ENCODE results near the gene FOXJ1.
"Not testable (repeated sequence)": the region's sequence is repeated elsewhere in the genome, so short reads cannot be mapped to it uniquely, and the experiment has no call there.

Gene FOXJ1, protein sequence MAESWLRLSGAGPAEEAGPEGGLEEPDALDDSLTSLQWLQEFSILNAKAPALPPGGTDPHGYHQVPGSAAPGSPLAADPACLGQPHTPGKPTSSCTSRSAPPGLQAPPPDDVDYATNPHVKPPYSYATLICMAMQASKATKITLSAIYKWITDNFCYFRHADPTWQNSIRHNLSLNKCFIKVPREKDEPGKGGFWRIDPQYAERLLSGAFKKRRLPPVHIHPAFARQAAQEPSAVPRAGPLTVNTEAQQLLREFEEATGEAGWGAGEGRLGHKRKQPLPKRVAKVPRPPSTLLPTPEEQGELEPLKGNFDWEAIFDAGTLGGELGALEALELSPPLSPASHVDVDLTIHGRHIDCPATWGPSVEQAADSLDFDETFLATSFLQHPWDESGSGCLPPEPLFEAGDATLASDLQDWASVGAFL

DNA sequence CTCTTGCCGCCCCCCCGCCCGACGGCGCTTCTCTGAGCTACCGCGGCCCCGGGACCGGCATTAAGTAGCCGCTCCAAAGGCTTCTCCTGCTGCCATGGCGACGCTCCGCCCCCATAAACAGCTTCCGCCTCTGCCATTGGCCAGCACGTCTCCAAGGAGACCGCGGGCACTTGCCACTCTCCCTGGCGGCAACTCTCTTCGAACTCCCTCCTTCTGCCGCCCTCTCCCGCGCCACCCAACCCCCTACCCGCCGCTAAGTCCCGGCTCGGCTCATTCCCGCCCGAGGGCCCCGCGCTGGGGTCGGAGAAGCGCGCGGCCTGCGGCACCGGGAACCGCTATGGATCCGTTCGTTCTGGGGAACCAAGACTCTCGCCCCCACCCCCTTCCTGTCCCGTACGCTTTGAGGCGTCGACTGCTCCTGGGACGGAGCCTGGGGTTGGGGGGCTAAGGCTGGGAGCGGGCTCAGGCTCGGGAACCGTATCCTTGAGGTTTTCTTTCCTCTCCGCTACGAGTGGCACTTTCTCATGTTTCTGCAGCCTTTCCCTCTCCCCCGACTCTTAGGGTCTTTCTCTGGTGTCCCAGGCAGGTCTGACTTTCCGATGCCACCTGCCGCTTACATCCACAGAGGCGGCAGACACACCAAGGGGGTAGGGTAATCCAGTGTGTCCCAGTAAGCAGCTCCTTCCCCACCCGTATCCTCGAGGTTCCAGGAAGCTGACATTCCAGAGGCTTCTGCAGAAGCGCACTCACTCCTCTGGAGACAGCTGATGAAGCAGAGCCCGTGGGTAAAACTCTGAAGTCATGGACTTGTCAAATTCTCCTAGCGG, at the start of gene FOXJ1:
FOXJ1 (minus strand) TSS at position 34 of the 827 bp plus-strand sequence. CDS start 850 bp downstream, outside the sequence.
- DNase-seq (ENCODE audit: low read depth), result peak; percentile 80

DNA sequence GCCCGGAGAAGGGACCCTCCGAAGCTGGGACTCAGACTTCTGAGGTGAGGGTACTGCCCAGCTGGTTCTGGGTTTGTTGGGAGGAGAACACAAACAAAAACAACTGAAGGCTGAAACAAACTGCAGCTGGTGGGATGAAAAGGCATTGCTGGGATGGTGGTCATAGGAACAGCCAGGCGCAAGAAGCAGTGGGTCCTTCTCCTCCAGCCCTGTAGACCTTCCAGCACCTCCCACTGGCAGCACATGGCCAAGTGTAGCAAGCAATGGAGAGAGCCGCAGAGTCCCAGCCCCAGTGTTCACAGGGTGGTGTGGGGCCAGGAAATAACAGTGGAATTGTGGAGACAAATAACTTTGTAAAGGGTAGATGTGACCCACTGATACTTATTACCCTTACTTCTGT, 48.7 kb upstream of the FOXJ1 start:
- no peak for DNase-seq (ENCODE audit: low read depth)

DNA sequence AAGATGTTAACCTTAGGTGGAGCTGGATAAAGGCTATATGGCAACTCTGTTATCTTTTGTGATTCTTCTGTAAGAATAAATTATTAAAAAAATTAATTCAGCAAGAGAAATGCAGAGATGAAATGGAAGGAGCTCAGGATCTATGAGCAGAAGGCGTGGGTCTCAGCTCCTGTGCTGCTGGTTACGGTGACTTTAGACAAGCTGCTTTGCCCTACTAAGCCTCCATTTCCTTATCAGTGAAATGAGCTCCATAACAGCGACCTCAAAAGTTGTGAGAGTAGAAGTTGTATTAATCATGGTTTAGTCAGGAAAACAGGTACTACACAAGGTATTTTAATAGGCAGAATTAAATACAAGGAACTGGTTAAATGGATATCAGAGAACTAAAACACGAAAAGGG, 48.2 kb upstream of the FOXJ1 start:
- DNase-seq (ENCODE audit: low read depth), result no peak

DNA sequence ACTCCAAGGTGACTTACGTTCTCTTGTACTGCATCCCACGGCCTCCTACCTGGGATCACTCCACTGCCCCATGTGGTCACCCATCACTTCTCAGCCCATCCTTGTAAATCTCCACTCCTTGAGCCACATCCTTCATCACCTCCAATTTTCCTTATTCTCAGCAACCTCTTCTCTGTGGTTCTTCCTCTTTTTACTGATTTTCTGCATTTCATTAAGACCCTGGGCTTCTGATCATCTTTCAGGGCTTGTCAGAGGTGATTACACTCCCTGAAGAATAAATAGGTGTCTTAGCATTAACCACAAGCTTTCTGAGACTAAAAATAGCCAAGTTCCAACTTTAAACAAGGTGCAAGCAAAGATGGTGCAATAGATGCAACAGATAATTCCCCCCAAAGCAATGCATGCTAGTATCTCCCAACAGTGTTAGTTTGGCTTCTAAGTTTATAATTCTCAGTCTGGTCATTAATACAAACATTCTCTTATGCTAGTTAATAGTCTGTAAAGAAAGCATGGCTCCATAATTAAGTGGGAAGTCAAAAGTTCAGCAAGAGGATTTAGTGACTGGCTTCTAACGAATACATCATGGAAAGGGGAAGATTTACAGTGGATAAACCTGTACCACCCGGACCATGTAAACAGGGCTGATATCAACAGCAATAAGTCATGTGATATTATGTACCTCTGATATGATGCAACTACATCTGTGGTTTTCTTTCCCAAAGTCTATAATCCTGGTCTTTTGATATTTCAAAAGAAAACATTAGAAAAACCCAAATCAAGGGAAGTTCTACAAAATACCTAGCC, 47.4 kb upstream of the FOXJ1 start:
- DNase-seq (ENCODE audit: low read depth), result no peak

DNA sequence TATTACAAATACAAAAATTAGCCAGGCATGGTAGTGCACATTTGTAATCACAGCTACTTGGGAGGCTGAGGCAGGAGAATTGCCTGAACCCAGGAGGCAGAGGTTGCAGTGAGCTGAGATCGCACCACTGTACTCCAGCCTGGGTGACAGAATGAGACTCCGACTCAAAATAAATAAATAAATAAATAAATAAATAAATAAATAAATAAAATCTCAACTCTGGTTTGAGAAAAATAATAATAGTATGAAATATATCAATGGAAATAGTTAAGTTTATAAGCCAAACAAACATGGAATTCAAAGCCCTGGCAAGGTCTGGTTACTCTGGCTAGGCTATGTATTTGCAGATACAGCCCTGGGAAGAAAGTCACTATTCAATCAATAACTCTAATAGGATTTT, 45.7 kb upstream of the FOXJ1 start:
- DNase-seq (ENCODE audit: low read depth), result not testable (repeated sequence)

DNA sequence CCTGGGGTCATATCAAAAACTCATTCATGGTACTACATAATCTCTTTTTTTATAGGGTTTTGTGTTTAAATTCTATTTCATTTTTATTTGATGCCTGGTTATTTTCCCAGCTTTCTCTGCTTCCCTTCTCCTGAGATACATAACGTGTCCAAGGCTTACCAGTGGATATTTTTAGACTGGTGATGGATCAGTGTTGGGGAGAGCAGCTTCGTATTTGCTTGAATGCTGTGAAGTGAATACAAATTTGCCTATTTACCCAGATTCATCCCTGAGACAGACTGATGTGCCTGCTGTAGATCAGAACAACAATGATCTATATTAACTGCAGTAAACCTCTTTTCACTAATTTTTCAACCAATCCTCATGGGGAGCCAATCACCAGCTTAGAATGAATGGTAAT, 43.2 kb upstream of the FOXJ1 start:
- DNase-seq (ENCODE audit: low read depth), result no peak

DNA sequence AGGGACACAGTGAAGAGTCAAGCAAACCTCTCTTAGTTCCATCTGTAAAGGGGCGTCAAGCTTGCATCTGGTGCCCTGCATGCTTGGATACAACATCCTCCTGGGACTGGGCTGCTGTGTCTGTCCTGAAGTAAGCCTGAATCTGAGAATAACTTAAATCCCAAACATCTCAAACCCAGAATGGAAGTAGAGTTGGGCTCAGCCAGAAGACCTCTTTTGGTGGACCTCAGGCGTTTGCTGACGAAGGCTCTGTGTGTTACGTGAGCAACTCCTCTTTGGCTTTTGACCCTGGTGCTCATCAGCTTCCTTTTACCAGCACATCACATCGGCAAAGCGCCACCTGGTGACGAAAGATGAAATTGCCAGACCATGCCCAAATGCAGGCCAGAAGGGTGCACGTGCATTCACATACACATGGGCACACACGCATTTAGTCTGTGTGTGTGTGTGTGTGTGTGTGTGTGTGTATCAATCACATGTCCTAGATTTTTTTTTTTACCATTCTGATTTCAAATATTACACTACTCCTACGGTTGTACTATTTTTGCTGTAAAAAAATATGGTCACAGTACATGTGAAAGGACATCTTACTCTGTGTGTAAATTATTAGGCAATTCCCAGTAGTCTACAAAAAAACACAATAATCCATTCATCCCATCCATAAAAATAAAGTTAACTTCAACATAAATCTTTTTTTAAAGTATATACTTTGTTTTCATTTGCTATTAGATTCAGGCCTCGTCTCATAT, 41.1 kb upstream of the FOXJ1 start:
- peak; percentile 93 for DNase-seq (ENCODE audit: low read depth)

DNA sequence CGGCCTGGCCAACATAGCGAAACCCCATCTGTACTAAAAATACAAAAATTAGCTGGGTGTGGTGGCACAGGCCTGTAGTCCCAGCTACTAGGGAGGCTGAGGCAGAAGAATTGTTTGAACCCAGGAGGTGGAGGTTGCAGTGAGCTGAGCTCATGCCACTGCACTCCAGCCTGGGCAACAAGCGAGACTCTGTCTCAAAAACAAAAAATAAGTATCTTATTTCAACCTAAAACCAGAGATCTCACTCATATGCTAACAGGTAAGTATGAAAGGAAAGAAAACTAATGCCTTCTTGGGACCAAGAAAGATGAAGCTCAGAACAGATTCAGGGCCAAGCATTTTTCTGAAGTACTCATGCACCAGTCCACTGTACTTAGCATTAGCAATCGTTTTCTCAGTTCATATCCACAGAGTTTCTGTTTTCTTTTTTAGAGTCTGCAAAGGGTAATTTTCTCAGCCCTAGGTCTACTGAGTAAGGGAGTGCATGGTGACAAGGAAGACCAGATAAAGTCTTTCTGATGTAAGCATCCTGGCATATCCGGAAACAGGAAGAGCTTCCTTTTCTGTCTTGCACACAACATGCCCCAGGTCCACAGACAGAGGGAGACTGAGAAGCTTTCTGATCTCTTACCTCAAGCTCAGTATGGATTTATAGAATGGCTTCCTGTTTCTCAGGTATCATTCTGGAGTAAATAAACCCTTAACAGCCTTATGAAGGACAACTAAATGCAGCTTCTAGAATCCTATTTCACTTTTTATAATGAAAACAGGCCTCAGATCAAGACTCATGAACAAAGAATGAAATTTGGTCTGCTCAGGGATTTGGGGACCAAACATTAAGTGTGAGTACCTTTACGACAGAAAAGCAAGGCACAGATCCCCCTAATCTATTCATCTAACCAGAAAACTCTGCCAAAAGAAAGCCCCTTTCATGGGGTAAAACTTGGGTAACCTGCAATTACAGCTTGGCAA, 38.7 kb upstream of the FOXJ1 start:
- DNase-seq (ENCODE audit: low read depth), result peak; percentile 62

DNA sequence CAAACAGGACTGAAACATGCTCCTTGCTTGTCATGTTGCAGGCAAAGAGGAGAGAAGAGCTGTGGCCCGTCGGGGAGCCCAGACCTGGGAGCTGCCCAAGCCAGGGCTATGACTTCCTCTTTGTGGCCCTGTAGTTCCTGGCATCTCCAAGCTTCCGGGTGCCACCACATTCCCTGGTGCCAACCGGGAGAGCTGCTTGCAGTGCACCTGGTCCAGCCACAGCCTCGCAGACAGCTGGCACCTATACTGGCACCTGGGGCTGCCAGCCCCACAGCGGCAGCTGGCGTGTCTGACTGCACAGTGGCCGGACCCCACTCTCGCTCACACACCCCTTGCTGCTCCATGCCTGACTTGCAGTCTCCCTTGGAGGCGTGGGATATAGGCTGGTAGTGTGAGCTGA, 37.1 kb upstream of the FOXJ1 start:
- no peak for DNase-seq (ENCODE audit: low read depth)

DNA sequence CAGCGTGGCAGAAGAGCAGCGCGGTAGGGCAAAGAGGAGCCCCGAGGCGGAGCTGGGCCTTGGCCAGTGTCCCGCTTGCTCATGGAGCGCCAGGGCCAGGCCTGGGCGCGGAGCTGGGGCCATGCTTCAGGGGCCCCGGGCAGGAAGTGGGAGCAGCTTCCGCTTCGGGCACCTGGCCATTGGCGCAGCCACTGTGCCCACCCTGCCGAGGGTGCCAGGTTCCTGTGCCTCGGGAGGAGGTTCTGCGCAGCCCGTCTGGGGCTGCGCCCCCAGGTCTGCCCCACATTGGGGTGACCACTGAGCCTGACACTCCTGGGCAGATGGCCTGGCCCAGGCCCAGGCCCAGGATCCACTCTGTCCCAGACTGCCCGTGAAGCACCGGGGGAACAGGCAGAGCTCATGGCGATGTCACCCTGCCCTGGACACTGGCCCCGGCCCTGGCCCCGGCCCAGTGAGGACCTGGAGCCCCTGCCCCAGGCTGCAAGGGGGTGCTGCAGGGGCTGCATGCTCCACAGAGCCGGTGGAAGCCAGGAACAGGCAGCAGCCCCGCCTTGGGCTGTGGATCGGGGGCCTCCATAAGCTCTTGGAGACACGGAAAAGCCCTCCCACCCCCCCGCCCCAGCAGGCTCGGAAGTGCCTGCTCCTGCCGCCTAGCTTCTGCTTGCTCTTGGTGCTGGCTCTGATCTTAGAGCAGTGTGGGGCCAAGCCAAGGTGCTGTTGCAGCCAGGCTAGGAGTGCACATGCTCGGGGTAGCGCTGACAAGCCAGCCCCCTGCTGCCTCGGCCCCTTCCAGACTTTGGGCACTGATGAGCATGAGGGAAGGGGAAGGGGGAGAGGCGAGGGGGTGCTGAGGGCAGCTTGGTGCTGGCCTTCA, 35.9 kb upstream of the FOXJ1 start:
- no peak for DNase-seq (ENCODE audit: low read depth)

DNA sequence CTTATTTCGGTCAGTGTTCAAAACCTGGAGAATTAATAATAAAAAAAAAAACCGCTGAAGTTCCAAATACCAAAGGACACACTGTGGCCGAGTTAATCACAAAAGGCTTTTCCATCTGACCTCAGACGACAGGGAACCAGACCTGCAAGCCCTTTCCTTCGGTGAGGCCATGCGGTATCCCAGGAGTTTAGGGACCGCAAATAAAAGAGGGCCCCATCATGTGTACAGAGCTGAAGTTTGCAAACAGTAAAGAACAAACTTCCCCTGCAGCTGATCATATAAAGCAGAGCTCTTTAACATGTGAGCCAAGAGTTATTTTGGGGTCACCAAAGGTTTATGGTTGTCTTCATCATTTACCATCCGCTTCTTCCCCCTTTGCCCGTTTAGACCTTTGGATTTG, 33.0 kb upstream of the FOXJ1 start:
- DNase-seq (ENCODE audit: low read depth), result no peak

DNA sequence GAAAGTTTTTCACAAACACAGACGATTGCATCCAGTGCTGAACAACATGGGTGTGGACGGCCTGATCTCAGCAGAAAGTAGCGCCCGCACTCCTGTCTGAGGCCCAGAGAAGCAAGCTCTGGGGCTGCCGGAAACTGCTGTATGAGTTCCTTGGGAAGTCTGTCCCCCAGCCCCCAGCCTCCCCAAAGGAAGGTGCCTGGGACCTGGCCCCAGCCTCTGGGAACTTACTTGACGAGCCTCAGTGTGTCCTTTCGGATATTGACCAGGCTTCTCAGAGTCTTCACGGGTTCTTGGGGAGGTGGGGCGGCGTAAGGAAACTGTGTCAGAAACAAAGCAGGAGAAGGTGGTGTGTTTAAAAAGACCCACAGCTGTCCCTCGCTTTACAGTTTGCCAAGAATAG, 32.4 kb upstream of the FOXJ1 start:
- DNase-seq (ENCODE audit: low read depth), result no peak

DNA sequence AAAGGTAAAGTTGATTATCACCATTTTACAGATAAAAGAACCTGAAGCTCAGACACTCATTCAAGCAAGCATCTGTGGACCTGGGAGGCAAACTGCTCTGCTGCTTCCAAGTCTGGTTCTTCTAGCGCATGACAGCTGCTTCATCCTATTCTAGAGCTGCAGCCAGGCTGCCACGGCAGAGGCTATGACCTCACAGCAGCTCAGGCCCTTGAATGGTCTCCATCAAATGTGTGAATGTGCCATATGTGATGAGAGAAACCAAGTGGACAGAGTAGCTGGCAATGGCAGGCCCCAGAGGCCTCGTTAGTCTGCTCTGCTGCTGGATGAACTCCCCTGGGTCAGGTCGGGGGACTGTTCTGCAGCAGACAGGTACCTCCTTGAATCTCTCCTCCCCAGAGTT, 30.7 kb upstream of the FOXJ1 start:
- DNase-seq (ENCODE audit: low read depth), result no peak

DNA sequence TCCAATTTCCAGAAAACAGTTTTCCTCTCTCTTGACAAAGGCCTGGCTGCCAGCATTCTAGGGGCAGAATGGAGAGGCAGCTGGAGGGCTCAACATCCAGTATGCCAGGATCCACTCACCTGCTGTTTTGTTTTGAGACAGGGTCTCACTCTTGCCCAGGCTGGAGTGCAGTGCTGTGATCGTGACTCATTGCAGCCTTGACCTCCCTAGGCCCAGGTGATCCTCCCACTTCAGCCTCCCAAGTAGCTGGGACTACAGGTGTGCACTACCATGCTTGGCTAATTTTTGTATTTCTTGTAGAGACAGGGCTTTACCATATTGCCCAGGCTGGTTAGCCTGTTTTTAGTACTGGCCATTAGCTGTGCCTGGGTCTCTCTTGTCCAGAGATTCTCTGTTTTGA, 29.1 kb upstream of the FOXJ1 start:
- DNase-seq (ENCODE audit: low read depth), result no peak

DNA sequence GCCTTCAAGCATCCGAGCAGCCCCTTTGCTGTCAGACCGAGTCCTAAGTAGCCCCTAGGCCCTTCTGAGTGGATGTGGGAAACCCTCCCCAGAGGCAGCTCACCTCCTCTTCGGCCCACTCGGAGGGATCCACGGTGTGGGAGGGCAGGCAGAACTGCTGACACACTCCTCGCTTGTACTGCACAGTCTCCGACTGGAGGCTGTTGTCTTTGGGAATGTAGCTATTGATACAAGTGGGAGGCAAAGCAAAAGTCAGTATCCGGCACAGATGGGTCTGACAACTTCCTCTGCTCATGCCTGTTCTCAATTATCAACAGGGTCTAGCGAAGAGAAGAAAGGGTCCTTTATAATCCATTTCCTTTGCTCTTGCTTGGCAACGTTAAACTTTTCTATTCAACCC, 25.9 kb upstream of the FOXJ1 start:
- DNase-seq (ENCODE audit: low read depth), result no peak

DNA sequence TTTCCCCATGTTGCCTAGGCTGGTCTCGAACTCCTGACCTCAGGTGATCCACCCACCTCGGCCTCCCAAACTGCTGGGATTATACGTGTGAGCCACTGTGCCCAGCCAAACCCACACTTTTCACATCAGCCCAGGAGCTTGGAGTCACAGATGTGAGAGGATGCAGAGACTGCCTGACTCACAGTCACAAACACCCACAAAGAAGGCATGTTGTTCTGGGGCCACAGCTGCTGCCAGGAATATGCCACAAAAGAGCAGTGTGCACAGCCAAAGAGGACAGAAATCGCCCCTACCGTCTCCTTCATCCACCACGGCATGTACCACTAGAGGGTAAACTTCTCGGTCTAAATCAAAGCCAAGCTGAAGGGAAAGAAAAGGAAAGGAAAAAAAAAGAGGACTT, 25.1 kb upstream of the FOXJ1 start:
- no peak for DNase-seq (ENCODE audit: low read depth)

DNA sequence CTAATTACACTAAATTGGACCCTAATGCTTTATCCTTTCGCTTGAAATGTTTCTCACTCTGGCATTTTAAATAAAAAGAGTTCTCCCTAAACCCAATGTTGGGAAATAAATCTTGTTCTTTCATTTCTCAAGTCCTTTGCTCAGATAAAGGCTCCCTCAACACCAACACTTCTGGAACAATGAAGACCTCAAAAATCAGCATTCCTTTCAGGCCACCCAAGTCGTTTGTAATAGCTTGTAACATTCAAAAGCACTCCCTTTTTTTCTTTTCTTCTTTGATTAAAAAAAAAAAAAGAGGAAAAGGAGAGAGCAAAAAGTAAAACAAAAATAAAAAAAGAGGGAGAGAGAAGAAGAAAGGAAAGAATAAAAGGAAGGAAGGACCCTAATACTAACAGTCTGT, 23.3 kb upstream of the FOXJ1 start:
- no peak for DNase-seq (ENCODE audit: low read depth)

DNA sequence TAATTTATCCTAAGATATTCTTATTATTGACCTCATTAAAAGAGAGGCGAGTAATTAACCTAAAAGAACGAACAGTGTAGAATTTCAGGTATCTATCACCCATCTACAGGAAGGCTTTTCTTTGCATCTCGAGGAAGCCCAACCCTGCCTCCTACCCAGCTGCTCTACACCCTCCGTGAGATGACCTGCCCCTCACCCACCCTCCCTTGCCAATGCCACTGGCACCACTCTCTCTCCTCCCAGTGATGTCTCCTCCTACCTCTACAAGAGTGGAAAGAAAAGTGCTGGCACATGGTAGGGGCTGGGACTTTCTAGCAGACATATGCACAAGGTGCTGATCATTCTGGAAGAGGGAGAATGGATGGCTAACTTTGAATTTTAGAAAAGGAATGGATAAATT, 22.9 kb upstream of the FOXJ1 start:
- no peak for DNase-seq (ENCODE audit: low read depth)

DNA sequence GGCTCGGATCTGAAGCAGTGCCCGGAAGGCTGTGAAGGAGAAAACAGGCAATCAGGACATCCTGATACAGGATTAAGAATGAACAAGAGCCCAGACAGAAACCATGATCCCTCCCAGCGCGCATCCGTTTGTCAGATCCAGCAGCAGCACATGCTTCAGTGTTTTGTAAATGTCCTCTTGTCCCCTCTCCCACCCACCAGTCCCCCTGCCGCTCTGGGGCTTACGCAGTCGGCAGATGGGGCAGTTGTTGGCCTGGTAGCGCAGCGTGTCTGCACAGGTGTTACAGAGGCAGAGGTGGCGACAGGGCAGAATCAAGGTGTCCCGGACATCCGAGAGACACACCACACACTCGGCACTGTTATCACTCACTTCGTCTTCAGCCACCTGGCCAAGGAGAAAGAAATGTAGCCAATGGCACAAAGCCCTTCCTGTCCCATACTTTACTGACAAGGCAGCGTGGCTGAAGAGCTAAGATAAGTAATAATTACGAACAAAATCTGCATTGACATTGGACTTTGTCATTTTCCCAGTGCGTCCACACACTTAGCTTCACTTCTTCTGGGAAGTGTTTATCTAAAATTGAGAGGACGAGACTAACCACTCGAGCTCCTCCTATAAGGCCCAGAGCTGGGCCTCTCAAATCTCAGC, 20.7 kb upstream of the FOXJ1 start:
- no peak for DNase-seq (ENCODE audit: low read depth)
